Measurements from ENCODE around the gene CDH15. TPM values are rescaled to one million over a fixed set of nuclear protein-coding genes. Genes with fewer than 3 reads are reported as not detected.

The CDH15 gene
- total and polyA plus RNA-seq, 9 of the 15 experiments (the other 6 are each of a cell fraction or from before 2014, with no cell fraction given) = 0.07 to 0.18 TPM; not detected in 7

DNA sequence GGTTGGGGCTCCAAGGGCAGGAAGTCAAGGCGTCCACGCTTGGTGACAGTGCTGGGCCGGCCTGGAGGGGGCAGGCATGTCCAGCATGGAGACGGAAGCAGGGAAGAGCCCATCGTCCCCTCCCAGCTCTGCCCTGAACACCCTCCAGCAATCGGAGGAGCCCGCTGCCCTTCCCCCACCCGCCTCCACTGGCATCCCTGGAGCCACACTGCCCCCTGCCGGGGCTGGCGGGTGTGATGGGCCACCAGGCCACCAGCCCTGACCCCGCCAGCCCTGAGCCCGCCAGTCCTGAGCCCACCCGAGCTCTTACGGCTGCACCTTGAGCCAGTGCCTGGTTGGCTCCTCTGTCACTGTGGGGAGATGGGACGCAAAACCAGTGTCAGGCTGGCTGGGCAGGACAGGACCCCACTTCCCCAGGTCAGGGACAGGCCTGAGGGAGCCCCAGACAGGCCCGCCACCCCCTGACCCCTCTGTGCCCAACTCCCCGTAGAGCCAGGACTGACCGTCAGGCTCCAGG is 4.1 kb upstream of the CDH15 start (continued):
- TF ChIP-seq, protein P1, sequence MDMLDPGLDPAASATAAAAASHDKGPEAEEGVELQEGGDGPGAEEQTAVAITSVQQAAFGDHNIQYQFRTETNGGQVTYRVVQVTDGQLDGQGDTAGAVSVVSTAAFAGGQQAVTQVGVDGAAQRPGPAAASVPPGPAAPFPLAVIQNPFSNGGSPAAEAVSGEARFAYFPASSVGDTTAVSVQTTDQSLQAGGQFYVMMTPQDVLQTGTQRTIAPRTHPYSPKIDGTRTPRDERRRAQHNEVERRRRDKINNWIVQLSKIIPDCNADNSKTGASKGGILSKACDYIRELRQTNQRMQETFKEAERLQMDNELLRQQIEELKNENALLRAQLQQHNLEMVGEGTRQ (CRISPR knock-in tag; IDR thresholded peaks at IDR 0.05) = no peak
- TF ChIP-seq PHB (CRISPR knock-in tag; IDR thresholded peaks at IDR 0.05) = no peak
- no peak for TF ChIP-seq POLR2AphosphoS2 (IDR thresholded peaks at IDR 0.05; ENCODE audit: low read length)
- no peak for TF ChIP-seq NFATC3 (IDR thresholded peaks at IDR 0.05)
- TF ChIP-seq, protein P2, sequence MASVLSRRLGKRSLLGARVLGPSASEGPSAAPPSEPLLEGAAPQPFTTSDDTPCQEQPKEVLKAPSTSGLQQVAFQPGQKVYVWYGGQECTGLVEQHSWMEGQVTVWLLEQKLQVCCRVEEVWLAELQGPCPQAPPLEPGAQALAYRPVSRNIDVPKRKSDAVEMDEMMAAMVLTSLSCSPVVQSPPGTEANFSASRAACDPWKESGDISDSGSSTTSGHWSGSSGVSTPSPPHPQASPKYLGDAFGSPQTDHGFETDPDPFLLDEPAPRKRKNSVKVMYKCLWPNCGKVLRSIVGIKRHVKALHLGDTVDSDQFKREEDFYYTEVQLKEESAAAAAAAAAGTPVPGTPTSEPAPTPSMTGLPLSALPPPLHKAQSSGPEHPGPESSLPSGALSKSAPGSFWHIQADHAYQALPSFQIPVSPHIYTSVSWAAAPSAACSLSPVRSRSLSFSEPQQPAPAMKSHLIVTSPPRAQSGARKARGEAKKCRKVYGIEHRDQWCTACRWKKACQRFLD (CRISPR knock-in tag; IDR thresholded peaks at IDR 0.05) = no peak
- TF ChIP-seq, protein P3, sequence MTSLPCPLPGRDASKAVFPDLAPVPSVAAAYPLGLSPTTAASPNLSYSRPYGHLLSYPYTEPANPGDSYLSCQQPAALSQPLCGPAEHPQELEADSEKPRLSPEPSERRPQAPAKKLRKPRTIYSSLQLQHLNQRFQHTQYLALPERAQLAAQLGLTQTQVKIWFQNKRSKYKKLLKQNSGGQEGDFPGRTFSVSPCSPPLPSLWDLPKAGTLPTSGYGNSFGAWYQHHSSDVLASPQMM (CRISPR knock-in tag; IDR thresholded peaks at IDR 0.05) = no peak
- no peak for TF ChIP-seq HDAC3 (IDR thresholded peaks at IDR 0.05; ENCODE audit: borderline replicate concordance, partially characterized antibody)
- no peak for TF ChIP-seq ZNF778 (CRISPR knock-in tag; IDR thresholded peaks at IDR 0.05)
- TF ChIP-seq JUNB (CRISPR knock-in tag; conservative IDR thresholded peaks at IDR 0.05) = no peak
- TF ChIP-seq PTBP1 (IDR thresholded peaks at IDR 0.05; ENCODE audit: low read depth, low read length) = no peak
- TF ChIP-seq, protein P4, sequence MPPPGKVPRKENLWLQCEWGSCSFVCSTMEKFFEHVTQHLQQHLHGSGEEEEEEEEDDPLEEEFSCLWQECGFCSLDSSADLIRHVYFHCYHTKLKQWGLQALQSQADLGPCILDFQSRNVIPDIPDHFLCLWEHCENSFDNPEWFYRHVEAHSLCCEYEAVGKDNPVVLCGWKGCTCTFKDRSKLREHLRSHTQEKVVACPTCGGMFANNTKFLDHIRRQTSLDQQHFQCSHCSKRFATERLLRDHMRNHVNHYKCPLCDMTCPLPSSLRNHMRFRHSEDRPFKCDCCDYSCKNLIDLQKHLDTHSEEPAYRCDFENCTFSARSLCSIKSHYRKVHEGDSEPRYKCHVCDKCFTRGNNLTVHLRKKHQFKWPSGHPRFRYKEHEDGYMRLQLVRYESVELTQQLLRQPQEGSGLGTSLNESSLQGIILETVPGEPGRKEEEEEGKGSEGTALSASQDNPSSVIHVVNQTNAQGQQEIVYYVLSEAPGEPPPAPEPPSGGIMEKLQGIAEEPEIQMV (tag; conservative IDR thresholded peaks at IDR 0.05; ENCODE audit: low read depth) = no peak
- TF ChIP-seq EZH2 (IDR thresholded peaks at IDR 0.05; ENCODE audit: borderline replicate concordance, low read depth, low read length) = no peak
- TF ChIP-seq PPARD (CRISPR knock-in tag; IDR thresholded peaks at IDR 0.05) = no peak
- TF ChIP-seq, protein P5, sequence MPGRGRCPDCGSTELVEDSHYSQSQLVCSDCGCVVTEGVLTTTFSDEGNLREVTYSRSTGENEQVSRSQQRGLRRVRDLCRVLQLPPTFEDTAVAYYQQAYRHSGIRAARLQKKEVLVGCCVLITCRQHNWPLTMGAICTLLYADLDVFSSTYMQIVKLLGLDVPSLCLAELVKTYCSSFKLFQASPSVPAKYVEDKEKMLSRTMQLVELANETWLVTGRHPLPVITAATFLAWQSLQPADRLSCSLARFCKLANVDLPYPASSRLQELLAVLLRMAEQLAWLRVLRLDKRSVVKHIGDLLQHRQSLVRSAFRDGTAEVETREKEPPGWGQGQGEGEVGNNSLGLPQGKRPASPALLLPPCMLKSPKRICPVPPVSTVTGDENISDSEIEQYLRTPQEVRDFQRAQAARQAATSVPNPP (IDR thresholded peaks at IDR 0.05; ENCODE audit: borderline replicate concordance, insufficient read depth, insufficient read length) = no peak
- no peak for TF ChIP-seq RBM34 (IDR thresholded peaks at IDR 0.05; ENCODE audit: borderline replicate concordance, insufficient read depth, low read length)
- TF ChIP-seq EP300 (IDR thresholded peaks at IDR 0.05; ENCODE audit: low read length) = peak; percentile 21; the same call in 1 of the 2 replicates
- TF ChIP-seq, protein P6, sequence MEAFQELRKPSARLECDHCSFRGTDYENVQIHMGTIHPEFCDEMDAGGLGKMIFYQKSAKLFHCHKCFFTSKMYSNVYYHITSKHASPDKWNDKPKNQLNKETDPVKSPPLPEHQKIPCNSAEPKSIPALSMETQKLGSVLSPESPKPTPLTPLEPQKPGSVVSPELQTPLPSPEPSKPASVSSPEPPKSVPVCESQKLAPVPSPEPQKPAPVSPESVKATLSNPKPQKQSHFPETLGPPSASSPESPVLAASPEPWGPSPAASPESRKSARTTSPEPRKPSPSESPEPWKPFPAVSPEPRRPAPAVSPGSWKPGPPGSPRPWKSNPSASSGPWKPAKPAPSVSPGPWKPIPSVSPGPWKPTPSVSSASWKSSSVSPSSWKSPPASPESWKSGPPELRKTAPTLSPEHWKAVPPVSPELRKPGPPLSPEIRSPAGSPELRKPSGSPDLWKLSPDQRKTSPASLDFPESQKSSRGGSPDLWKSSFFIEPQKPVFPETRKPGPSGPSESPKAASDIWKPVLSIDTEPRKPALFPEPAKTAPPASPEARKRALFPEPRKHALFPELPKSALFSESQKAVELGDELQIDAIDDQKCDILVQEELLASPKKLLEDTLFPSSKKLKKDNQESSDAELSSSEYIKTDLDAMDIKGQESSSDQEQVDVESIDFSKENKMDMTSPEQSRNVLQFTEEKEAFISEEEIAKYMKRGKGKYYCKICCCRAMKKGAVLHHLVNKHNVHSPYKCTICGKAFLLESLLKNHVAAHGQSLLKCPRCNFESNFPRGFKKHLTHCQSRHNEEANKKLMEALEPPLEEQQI (IDR thresholded peaks at IDR 0.05) = no peak
- TF ChIP-seq ZNF57 (CRISPR knock-in tag; IDR thresholded peaks at IDR 0.05) = no peak
- TF ChIP-seq TBL1XR1 (IDR thresholded peaks at IDR 0.05; ENCODE audit: low read length in 2 of 2) = no peak
- no peak; the same call in 1 of the 2 replicates for TF ChIP-seq CBFB (CRISPR knock-in tag; IDR thresholded peaks at IDR 0.05)

Data from K562 (cell line).